AML-193 (cell line): ENCODE measurements around the gene TAL1.

Experiments
- DNase-seq, 2 experiments: peaks; one replicate each; lab custom pipeline; 2025; lab: John Stamatoyannopoulos, UW

Gene TAL1

GRCh38 chr1:47187231-47187925 lies 44.6 kb downstream of the TAL1 start:
- DNase-seq, result no peak

- DNase-seq, result no peak
Measured at GRCh38 chr1:47186267-47187185, 45.5 kb downstream of the TAL1 start.

DNA sequence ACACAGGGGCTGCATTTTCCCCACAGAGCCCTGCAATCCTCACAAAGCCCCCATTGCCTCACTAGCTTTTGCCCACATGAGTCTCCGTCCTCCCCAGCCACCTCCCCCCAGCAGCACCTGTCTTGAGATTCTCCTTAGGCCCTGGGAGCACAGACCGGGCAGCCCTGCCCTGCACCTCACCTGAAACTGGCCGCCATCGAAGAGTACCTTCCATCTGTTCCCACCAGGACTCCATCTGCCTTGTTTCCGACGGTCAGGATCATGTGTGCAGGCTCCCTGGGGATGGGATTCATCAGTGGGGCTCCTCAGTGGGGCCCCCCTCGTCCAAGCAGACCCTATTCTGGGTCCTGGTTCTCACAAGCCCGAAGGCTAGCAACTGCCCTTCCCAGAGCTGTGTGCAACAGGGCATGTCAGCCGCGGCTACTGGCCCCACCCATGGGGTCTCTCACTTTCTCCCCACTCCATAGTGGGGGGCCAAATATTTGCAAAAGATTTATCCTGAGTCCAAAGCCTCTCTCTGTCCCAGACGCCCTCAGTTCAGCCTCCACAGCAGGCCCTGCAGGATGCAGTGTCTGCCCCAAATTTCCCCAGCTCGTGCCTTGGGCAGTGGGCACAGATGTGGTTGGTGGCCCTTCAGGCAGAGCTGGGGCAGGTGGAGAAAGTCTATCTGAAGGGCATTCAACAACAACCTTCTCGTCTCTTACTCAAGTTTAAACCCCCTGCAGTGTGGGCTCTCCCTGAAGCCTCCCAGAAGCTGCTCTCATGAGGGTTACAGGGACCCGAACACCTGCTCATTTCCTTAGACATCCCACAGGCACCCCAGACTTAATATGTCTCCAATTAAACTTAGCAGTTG lies 47.0 kb downstream of the TAL1 start:
- DNase-seq, result no peak

- DNase-seq, result no peak
Measured at GRCh38 chr1:47184090-47184821, 47.8 kb downstream of the TAL1 start.

DNA sequence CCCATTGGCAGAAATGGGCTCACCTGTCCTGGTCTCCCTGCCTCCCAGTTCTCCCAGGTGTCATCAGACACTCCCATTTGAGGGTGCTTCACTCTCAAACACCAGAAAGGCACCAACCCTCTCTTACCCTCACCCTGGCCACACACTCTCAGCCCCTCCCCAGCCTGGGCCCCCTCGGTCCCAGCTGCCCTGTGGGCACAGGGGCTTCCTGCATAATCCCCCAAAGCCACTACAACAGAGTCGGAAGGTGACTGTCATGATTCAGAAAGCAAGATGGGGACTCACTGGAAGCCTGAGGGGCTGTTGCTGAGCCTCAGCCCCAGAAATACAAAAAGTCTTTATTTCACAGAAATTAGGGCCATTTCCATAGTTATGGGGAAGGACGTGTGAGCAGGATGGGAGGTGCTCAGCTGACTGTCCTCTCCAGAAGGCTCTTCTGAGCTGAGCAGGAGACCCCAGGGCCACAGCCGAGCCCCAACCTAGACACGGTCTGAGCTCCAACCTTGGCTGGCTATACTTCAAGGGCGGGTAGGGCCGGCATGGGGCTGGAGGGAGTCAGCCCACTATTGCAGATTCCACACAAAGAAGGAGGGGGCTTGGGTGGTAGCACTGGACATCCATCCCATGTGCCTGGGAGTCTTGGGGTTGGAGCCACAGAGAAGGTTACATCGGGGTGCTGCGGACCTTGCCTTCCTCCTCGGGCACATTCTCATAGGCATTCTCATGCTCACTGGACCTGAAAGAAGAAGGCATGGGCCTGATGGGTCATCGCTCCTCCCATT lies 48.5 kb downstream of the TAL1 start:
- DNase-seq, result no peak

DNA sequence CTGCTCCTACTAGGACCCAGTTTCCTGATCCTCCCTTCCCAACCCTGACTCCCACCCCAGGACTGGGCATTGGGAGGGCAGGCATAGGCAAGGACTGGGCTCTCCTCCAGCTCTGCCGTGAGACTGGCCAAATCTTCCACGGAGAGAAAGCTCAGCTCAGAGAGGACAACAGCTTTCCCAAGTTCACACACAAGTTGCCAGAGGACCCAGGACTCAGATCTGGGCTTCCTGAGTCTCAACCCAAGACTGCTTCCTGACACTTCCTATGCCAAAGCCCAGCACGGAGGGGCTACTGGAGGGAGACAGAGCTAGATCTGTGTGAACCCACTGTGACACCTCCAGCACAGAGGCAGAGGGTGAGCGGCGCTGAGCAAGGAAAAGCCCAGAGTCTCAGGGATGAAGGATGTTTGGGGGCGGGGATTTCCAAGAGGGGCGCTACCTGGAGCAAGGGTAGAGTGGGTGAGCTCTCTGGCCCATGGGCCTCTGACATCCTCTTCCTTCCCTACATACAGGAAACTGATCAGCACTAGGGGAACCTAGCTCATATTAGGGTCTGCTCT lies 49.3 kb downstream of the TAL1 start:
- DNase-seq, result no peak

GRCh38 chr1:47181955-47182675 lies 49.9 kb downstream of the TAL1 start:
- no peak for DNase-seq

DNA sequence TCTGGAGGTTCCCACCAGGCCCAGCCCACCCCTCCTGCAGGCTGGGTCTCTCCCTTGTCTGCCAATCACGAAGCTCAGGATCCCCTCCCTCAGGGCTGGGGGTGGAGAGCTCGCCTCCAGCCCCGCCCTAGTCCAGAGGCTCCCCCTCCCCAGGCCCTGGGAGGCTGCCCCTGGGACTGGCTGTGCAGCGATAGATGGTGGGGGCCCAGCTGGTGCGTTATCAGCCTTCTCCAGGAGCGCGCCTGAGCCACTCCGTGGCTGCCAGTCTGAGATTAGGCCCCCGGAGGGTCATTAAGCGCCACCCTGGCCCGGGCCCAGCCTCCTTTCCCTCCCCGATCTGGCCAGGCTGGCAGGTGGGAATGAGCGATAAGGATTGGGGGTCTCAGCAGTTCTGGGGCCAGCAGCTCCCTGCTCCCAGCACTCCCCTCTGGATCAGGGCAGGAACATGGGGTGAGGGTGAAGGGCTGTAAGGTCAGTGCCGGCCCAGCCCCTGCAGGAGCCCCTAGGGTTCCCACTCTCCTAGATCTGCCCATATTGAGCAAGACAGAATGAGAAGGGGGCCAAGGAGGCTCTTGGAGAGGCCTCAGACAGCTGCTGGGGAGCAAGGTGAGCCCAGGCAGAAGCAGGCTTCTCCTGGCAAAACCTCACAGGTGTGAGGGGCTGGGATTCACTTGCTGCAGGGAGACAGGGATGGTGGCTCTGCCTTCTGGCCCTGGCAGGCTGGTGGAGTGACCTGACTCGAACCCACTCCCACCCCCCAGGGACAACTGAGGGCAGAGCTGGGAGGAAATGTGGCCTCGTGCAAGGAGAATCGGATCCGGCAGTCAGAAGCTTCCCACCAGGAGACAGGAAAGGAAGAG lies 50.7 kb downstream of the TAL1 start:
- DNase-seq, result no peak

- DNase-seq, result no peak
Measured at GRCh38 chr1:47180603-47181094, 51.4 kb downstream of the TAL1 start.

GRCh38 chr1:47179988-47180563 lies 51.9 kb downstream of the TAL1 start:
- no peak for DNase-seq

- DNase-seq, result peak; percentile 78 to 90
Measured at GRCh38 chr1:47179017-47179987, 52.7 kb downstream of the TAL1 start.

DNA sequence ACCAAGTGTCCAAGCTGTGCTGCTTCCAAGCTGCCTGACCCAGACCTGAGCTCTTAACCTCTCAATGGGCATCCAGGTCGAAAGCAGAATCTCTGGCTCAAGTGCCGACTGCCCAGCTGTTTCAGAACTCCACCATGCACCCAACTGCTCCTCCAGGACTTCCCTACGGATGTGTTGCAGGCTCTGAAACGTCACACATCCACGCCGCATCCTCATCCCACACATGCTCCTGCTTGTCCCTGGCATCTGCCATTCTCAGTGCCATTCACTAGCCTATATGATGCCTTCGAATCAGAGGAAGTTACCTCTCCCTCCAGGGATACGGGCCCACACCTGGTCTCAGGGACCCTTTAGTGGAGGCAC lies 53.4 kb downstream of the TAL1 start:
- DNase-seq, result no peak

- DNase-seq, result no peak
Measured at GRCh38 chr1:47178020-47178419, 54.0 kb downstream of the TAL1 start.

DNA sequence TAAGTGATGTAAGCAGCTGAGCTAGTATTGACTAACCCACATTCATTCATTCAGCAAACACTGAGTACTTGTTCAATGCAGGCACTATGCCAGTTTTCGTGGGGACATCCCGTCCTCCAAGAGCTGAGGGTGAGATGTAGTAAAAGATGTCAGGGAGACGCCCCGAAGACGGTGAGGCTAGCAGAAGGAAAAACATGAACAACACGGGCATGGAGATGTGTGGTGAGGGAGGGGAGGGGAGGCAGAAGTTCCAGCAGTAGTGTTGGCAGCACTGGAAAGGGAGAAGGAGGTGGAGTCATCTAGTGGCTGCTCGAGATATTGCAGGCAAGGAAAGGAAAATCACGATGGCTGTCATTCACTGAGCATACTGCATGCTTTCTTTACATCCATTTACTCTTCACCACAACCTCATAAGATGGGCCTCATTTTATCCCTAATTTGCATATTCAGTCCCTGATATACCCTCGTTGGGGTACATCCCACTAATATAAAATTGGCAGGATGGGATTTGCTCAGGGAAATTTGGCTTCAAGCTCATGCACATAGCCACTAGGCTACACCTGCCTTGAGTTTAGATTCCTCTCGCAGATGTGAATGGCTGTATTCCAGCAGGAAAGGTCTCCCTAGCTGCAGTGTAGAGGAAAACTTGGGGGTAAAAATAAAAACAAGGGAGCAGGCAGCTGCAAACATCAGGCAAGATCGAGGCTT lies 56.6 kb downstream of the TAL1 start:
- DNase-seq, result peak; percentile 43 to 54

DNA sequence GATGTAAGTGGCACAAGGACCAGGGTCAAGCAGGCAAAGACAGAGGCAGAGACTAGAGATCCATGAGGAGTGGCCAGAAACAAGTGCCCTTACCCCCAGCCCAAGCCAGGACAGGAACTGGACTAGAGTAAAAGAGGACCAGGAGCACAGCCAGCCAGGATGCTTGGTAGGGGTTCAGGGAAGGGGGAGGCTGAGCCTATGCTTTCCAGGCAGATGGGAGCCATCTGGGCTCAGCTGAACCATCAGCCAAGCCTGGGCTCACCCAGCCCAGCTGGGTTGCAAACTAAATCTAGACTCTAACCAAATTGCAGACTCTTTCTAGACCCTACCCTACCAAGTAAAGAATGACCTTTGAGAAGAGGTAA lies 57.4 kb downstream of the TAL1 start:
- DNase-seq, result no peak

DNA sequence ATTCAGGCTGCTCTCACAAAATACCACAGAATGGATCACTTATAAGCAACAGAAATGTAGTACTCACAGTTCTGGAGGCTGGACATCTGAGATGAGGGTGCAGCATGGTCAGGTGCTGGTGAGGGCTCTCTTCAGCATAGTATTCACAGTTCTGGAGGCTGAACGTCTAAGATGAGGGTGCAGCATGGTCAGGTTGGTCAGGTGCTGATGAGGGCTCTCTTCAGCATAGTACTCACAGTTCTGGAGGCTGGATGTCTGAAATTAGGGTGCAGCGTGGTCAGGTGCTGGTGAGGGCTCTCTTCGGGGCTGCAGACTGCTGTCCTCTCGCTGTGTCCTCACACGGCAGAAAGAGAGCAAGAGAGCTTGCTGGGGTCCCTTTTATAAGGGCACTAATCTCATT lies 59.2 kb downstream of the TAL1 start:
- DNase-seq, result no peak
